ENCODE data around the gene BNC2. TPM values are rescaled to one million over a fixed set of nuclear protein-coding genes. Genes with fewer than 3 reads are reported as not detected.

Gene BNC2
- total and polyA plus RNA-seq, 2 of the 13 experiments (the other 11 are each of a cell fraction or from before 2014, with no cell fraction given): not detected

DNA sequence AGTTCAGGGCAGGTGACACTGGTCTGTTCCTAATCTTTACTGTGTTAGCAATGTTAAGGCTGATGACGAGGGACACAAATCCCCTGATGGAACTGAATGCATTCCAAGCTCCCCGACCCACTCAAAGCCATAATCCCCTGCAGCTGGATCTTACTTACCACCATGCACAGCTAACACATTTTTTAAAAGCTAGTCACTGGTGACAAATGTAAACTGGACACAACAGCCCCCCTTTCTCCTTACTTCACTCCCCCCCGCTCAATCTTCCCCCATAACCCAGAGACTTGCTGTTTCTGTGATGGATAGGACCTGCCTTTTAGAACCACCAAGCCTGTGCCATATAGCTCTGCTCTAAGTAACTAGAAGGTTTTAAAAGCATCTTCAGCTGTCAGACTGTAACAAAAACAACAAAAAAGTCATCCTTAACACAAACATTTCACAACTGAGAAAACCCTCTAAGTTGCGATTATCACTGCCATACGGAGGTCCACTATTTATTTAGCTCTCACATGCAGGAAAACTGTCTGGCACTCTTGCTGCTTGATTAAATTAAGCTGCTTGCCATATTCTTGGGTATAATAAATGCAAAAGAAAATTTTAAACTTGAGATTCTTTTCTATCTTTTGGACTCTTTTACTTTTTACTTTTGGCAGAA is 44.4 kb downstream of the BNC2 start:
- Histone ChIP-seq H3K4me3 (replicated peaks in 1 of 3; ENCODE audit: insufficient read depth in 1 of 3, low read depth in 2 of 3, low read length in 3 of 3) (no peak overlapping the region), H3K9ac (ENCODE audit: insufficient read depth, low read depth, low read length) (no peak overlapping the region), H2AFZ (ENCODE audit: low read length) (no peak overlapping the region), H3K79me2 (ENCODE audit: insufficient read depth, low read length) (no peaks in the 10 kb centered on the region), H3K4me2 (ENCODE audit: low read depth, low read length) (no peak overlapping the region), H4K20me1 (ENCODE audit: insufficient read depth, low read length) (no peaks in the 10 kb centered on the region), H3K36me3 (replicated peaks in 1 of 2; ENCODE audit: control insufficient read depth in 1 of 2, insufficient read depth in 2 of 2, low read length in 2 of 2) (no peaks in the 10 kb centered on the region), H3K27ac (ENCODE audit: extremely low read length, insufficient read depth, low read length) (no peak overlapping the region), H3K4me1 (ENCODE audit: insufficient read depth, low read length) (no peaks in the 10 kb centered on the region), H3K27me3 (ENCODE audit: control insufficient read depth in 1 of 2, insufficient read depth in 2 of 2, low read length in 2 of 2) (peaks cover 2 to 13% of the 10 kb centered on the region in 2 experiments; a peak in 3 of 5 replicates), H3K9me3 (ENCODE audit: low read length) (no peaks in the 10 kb centered on the region)
- ChIA-PET CTCF (ENCODE audit: low intra/inter-chr PET ratio, low total read pairs) (no interaction called here), POLR2A (no interaction called here)
- no TSS peak for BruUV-seq (replicated peaks)
- in situ Hi-C loops (cut with HindIII; ENCODE audit: extremely low pct_ligation_motif_present, low pct_unique_long_range_greater_than_20kb) (no loop called here), intact Hi-C loops (cut with micrococcal nuclease; ENCODE audit: unreplicated experiment) (no loop called here)
- no peak for DNase-seq (ENCODE audit: low spot score)
- 4% methylated on average over 5 of the region's 5 CpGs for WGBS (ENCODE audit: low lambda C conversion rate)
- FAIRE-seq: no peak
- no peak for TF ChIP-seq AKAP8 (CRISPR knock-in tag; IDR thresholded peaks at IDR 0.05)
- no peak for ATAC-seq

DNA sequence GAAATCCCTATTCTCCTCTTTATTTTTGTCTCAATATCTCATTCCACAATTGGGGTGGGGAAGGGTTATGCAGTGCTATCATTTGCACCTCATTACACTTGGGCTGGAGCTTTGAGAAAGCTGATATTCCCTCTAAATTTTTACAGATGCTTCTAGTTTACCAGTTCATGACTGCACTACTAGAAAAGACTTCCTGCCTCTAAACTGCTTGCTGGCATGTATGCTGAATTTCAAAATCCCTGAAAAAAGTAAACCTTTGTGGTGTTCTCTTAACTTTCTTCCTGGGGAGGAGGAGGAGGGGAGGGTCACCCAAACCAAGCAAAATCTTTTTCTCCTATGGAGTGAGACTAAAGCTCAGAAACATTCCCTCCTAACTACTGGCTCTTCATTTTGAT is 45.1 kb downstream of the BNC2 start:
- BruUV-seq (replicated peaks): no TSS peak
- Histone ChIP-seq H3K36me3 (replicated peaks in 1 of 2; ENCODE audit: control insufficient read depth in 1 of 2, insufficient read depth in 2 of 2, low read length in 2 of 2) (no peaks in the 10 kb centered on the region), H3K27me3 (ENCODE audit: control insufficient read depth in 1 of 2, insufficient read depth in 2 of 2, low read length in 2 of 2) (peaks cover 2 to 13% of the 10 kb centered on the region in 2 experiments; a peak in 3 of 5 replicates), H3K9me3 (ENCODE audit: low read length) (no peaks in the 10 kb centered on the region), H3K9ac (ENCODE audit: insufficient read depth, low read depth, low read length) (no peak overlapping the region), H3K79me2 (ENCODE audit: insufficient read depth, low read length) (no peaks in the 10 kb centered on the region), H3K4me2 (ENCODE audit: low read depth, low read length) (no peak overlapping the region), H3K4me3 (replicated peaks in 1 of 3; ENCODE audit: insufficient read depth in 1 of 3, low read depth in 2 of 3, low read length in 3 of 3) (no peak overlapping the region), H2AFZ (ENCODE audit: low read length) (no peak overlapping the region), H4K20me1 (ENCODE audit: insufficient read depth, low read length) (no peaks in the 10 kb centered on the region), H3K4me1 (ENCODE audit: insufficient read depth, low read length) (no peaks in the 10 kb centered on the region), H3K27ac (ENCODE audit: extremely low read length, insufficient read depth, low read length) (no peak overlapping the region)
- TF ChIP-seq ZFP36L1 (CRISPR knock-in tag; IDR thresholded peaks at IDR 0.05): no peak
- no peak for TF ChIP-seq SMC3 (IDR thresholded peaks at IDR 0.05; ENCODE audit: low read length)
- TF ChIP-seq MEF2D (CRISPR knock-in tag; IDR thresholded peaks at IDR 0.05): no peak
- no peak for TF ChIP-seq SPEN (CRISPR knock-in tag; IDR thresholded peaks at IDR 0.05; ENCODE audit: low read depth)
- no peak for TF ChIP-seq ZNF891 (CRISPR knock-in tag; IDR thresholded peaks at IDR 0.05)
- no peak for TF ChIP-seq POLR2A (IDR thresholded peaks at IDR 0.05; ENCODE audit: insufficient read depth in 1 of 2, low read depth in 2 of 2, low read length in 2 of 2)
- no peak for TF ChIP-seq GTF3A (CRISPR knock-in tag; conservative IDR thresholded peaks at IDR 0.05)
- TF ChIP-seq ZNF619 (CRISPR knock-in tag; IDR thresholded peaks at IDR 0.05): no peak
- DNase-seq (ENCODE audit: low spot score): no peak
- FAIRE-seq: no peak
- in situ Hi-C loops (cut with HindIII; ENCODE audit: extremely low pct_ligation_motif_present, low pct_unique_long_range_greater_than_20kb) (no loop called here), intact Hi-C loops (cut with micrococcal nuclease; ENCODE audit: unreplicated experiment) (no loop called here)
- no peak for ATAC-seq
- CTCF ChIA-PET (ENCODE audit: low intra/inter-chr PET ratio, low total read pairs): no interaction called here
- POLR2A ChIA-PET: no interaction called here
